GM12878 (cell line): ENCODE measurements around the gene PRDM16. TPM values are rescaled to one million over a fixed set of nuclear protein-coding genes. Genes with fewer than 3 reads are reported as not detected.

Source experiments
- ATAC-seq: fragments of 200-7000 bp; cut with Tn5 transposase; 3 replicates; pipeline ENCODE4 v1.9.1; 2020; ENCODE audit warnings: mild to moderate bottlenecking, moderate library complexity
- BruUV-seq: library from RNA; stranded (reverse); fragments of 400-500 nt; replicated peaks from 2 replicates; lab custom pipeline; 2021; lab: Mats Ljungman, UMichigan
- CTCF ChIA-PET: fragments of 300-600 bp; sonication (Branson Sonifier 250); formaldehyde crosslinking; extraction: SDS; loops from one replicate; lab custom pipeline; 2021; ENCODE audit warnings: inconsistent platforms; lab: Yijun Ruan, JAX
- POLR2A ChIA-PET: fragments of 350-600 bp; formaldehyde crosslinking; extraction: SDS; loops from one replicate; lab custom pipeline; 2021; ENCODE audit warnings: inconsistent platforms; lab: Charles Lee
- RAD21 ChIA-PET: fragments of 300-600 bp; sonication (Branson Sonifier 250); formaldehyde crosslinking; loops from one replicate; lab custom pipeline; 2023; ENCODE audit warnings: antibody characterized with exemption; ENCODE audit not compliant: unreplicated experiment; lab: Charles Lee
- SMC1A ChIA-PET: fragments of 300-600 bp; sonication (Branson Sonifier 250); formaldehyde crosslinking; loops from one replicate; lab custom pipeline; 2023; ENCODE audit not compliant: unreplicated experiment, uncharacterized antibody; lab: Charles Lee
- DNase-seq: peaks from one replicate; pipeline ENCODE4 v3.0.0-alpha.2; 2011; ENCODE audit warnings: low read depth, low spot score
- FAIRE-seq: peaks from 3 replicates; lab custom pipeline; 2011; peaks lifted over from hg19 to GRCh38; lab: Jason Lieb, UNC
- H2AFZ ChIP-seq: 2 replicates; pipeline ENCODE4 v1.6.0; 2011; ENCODE audit warnings: low read depth, low read length, control low read depth; ENCODE audit not compliant: control insufficient read depth
- H3K27ac ChIP-seq: 2 replicates; pipeline ENCODE4 v1.5.1; 2011; ENCODE audit warnings: control low read depth; ENCODE audit not compliant: control insufficient read depth, insufficient read depth
- H3K27me3 ChIP-seq, 2 experiments: replicated peaks in 1 of 2; 2 replicates each; pipeline versions ENCODE4 v1.6.0 to v1.6.1; 2011; ENCODE audit warnings: low read length in 1 of 2; ENCODE audit not compliant: control insufficient read depth in 2 of 2, insufficient read depth in 2 of 2
- H3K36me3 ChIP-seq, 2 experiments: 2 replicates each; pipeline ENCODE4 v1.5.1; 2011; ENCODE audit warnings: low read length in 1 of 2; ENCODE audit not compliant: control insufficient read depth in 2 of 2, insufficient read depth in 2 of 2
- H3K4me1 ChIP-seq: 2 replicates; pipeline ENCODE4 v1.6.1; 2011; ENCODE audit warnings: mild to moderate bottlenecking, low read length, moderate library complexity, mixed read lengths; ENCODE audit not compliant: control insufficient read depth, insufficient read depth
- H3K4me2 ChIP-seq: 2 replicates; pipeline ENCODE4 v1.6.0; 2011; ENCODE audit warnings: control low read depth; ENCODE audit not compliant: control insufficient read depth, insufficient read depth
- H3K4me3 ChIP-seq: fragments of 200-600 bp; sonication (generic); 2 replicates; pipeline ENCODE4 v1.5.1; 2016
- H3K79me2 ChIP-seq: 2 replicates; pipeline ENCODE4 v1.6.0; 2011; ENCODE audit warnings: low read length; ENCODE audit not compliant: control insufficient read depth, insufficient read depth
- H3K9ac ChIP-seq: 2 replicates; pipeline ENCODE4 v1.8.0; 2011; ENCODE audit warnings: low read length, control low read depth, mixed read lengths; ENCODE audit not compliant: control insufficient read depth, insufficient read depth
- H3K9me3 ChIP-seq: replicated peaks from 3 replicates; pipeline ENCODE4 v1.5.1; 2011; ENCODE audit warnings: mild to moderate bottlenecking, low read length; ENCODE audit not compliant: control insufficient read depth, insufficient read depth
- H4K20me1 ChIP-seq: 2 replicates; pipeline ENCODE4 v1.6.0; 2011; ENCODE audit not compliant: control insufficient read depth, insufficient read depth
- ATF3 ChIP-seq: IDR thresholded peaks from 2 replicates; pipeline ENCODE4 v1.6.1; 2011; ENCODE audit warnings: low read depth, mild to moderate bottlenecking, low read length, moderate library complexity, borderline replicate concordance; ENCODE audit errors: extremely low read depth
- CHD1 ChIP-seq: IDR thresholded peaks from 2 replicates; pipeline ENCODE4 v1.6.1; 2012; ENCODE audit warnings: low read depth, low read length, improper control_type of control experiment
- E2F4 ChIP-seq: IDR thresholded peaks from 2 replicates; pipeline ENCODE4 v1.6.1; 2012; ENCODE audit warnings: low read depth, low read length, improper control_type of control experiment
- ETV6 ChIP-seq, 2 experiments: fragments of 450-650 bp in 1 of 2; IDR thresholded peaks in 1 of 2; conservative IDR thresholded peaks in 1 of 2; 2 replicates each; pipeline ENCODE4 v1.6.1; 2014; ENCODE audit warnings: antibody characterized with exemption in 1 of 2, borderline replicate concordance in 1 of 2, low read depth in 1 of 2, mild to moderate bottlenecking in 1 of 2, moderate library complexity in 1 of 2
- HCFC1 ChIP-seq: fragments of 150-350 bp; IDR thresholded peaks from 2 replicates; pipeline ENCODE4 v1.6.1; 2014; ENCODE audit warnings: low read length
- MEF2B ChIP-seq: fragments of 450-650 bp; IDR thresholded peaks from 2 replicates; pipeline ENCODE4 v1.6.1; 2018; ENCODE audit warnings: mild to moderate bottlenecking, moderate library complexity; ENCODE audit not compliant: partially characterized antibody, poor library complexity, severe bottlenecking
- NR2C2 ChIP-seq: IDR thresholded peaks from 2 replicates; pipeline ENCODE4 v1.6.1; 2011; ENCODE audit warnings: borderline replicate concordance, low read depth; ENCODE audit not compliant: control insufficient read depth, insufficient read length
- SIX5 ChIP-seq: IDR thresholded peaks from 2 replicates; pipeline ENCODE4 v1.6.1; 2011; ENCODE audit warnings: mild to moderate bottlenecking, low read depth, low read length, moderate library complexity; ENCODE audit not compliant: severe bottlenecking
- SRF ChIP-seq, 2 experiments: IDR thresholded peaks; 2 replicates each; pipeline ENCODE4 v1.6.1; 2011; ENCODE audit warnings: low read depth in 2 of 2, low read length in 2 of 2, mild to moderate bottlenecking in 1 of 2, moderate library complexity in 1 of 2
- YBX1 ChIP-seq: fragments of 450-650 bp; IDR thresholded peaks from 2 replicates; pipeline ENCODE4 v1.6.1; 2016; ENCODE audit warnings: antibody characterized with exemption
- YY1 ChIP-seq: IDR thresholded peaks from 2 replicates; pipeline ENCODE4 v1.6.1; 2011; ENCODE audit warnings: low read depth, mild to moderate bottlenecking, low read length
- WGBS: methylation state at CpG from one replicate; pipeline ENCODE4 v1.1.6; 2016; ENCODE audit warnings: low lambda C conversion rate; ENCODE audit not compliant: insufficient replicate concordance, insufficient coverage; ENCODE audit errors: missing lambda C conversion rate; 5-methylcytosine and 5-hydroxymethylcytosine counted together
- in situ Hi-C: fragments of 300-500 bp; cut with MboI; formaldehyde crosslinking; loops from 9 replicates; pipeline ENCODE4 v1.14.3; 2018; ENCODE audit warnings: mixed read lengths
- intact Hi-C: fragments of 100-400 bp; cut with micrococcal nuclease; formaldehyde crosslinking; loops from one replicate; pipeline ENCODE4 v1.14.2; 2022; ENCODE audit not compliant: unreplicated experiment
- polyA plus RNA-seq, 11 experiments: library from polyadenylated mRNA; depleted of rRNA in 4 of 11; unstranded in 6 of 11; stranded (reverse) in 5 of 11; fragments of >200 nt; fragmentation: Nextera tagmentation in 4 of 11; fragmentation: Illumina TruSeq in 1 of 11; extraction: Ambion mirVana in 4 of 11; extraction: Trizol in 1 of 11; gene quantifications; 1 replicate in 1 of 11; 2 replicates in 10 of 11; pipeline versions ENCODE4 v1.2.1 to v1.2.3, GENCODE V29; 2011 to 2016; ENCODE audit warnings: inconsistent platforms in 2 of 11, missing spikeins in 2 of 11, low read depth in 1 of 11
- total RNA-seq, 4 experiments: library from RNA; depleted of rRNA in 3 of 4; stranded (reverse); fragments of >200 nt in 3 of 4; fragmentation: Illumina TruSeq in 1 of 4; extraction: Trizol in 1 of 4; gene quantifications; 2 replicates each; pipeline versions ENCODE4 v1.2.1 to v1.2.3, GENCODE V29; 2013 to 2021
- TF ChIP-seq, protein P1 (sequence below): fragments of 450-650 bp; IDR thresholded peaks from 2 replicates; pipeline ENCODE4 v1.6.1; 2017; ENCODE audit warnings: mild to moderate bottlenecking, moderate library complexity

Gene PRDM16
- total and polyA plus RNA-seq, 10 of the 15 experiments (the other 5 are each of a cell fraction or from before 2014, with no cell fraction given) = 0.03 TPM; not detected in 9

GRCh38 chr1:3097861-3098260 is 28.9 kb downstream of the PRDM16 start:
- H3K4me3 ChIP-seq = no peak overlapping the region
- TF ChIP-seq E2F4 = no peak
- TF ChIP-seq, all 136 proteins: peak for 0
- no peak for FAIRE-seq
- in situ Hi-C loops (no loop called here), intact Hi-C loops (no loop called here)
- DNase-seq = no peak
- H3K9ac ChIP-seq = no peak overlapping the region
- BruUV-seq = no TSS peak
- H3K36me3 ChIP-seq = no peaks in the 10 kb centered on the region
- POLR2A ChIA-PET = no interaction called here
- H3K9me3 ChIP-seq = no peaks in the 10 kb centered on the region
- no peak overlapping the region for H2AFZ ChIP-seq
- H3K27me3 ChIP-seq = no peaks in the 10 kb centered on the region; a peak in 1 of 4 replicates
- no peak for ATAC-seq
- no peaks in the 10 kb centered on the region for H3K4me1 ChIP-seq
- H3K4me2 ChIP-seq = no peak overlapping the region
- H3K27ac ChIP-seq = no peak overlapping the region
- no peaks in the 10 kb centered on the region for H4K20me1 ChIP-seq
- SMC1A ChIA-PET = no interaction called here
- WGBS = 9% methylated on average over 4 of the region's 7 CpGs
- RAD21 ChIA-PET = no interaction called here
- H3K79me2 ChIP-seq = no peaks in the 10 kb centered on the region
- CTCF ChIA-PET = no interaction called here

- in situ Hi-C loops = no loop called here
- no peak for FAIRE-seq
- ChIA-PET RAD21 (no interaction called here), CTCF (no interaction called here), SMC1A (no interaction called here), POLR2A (no interaction called here)
- no peak overlapping the region for H3K4me2 ChIP-seq
- ATAC-seq = no peak
- H3K4me1 ChIP-seq = no peaks in the 10 kb centered on the region
- WGBS = 24% methylated on average over 9 of the region's 9 CpGs
- no peak overlapping the region for H3K27ac ChIP-seq
- no peaks in the 10 kb centered on the region for H3K36me3 ChIP-seq
- no peak overlapping the region for H2AFZ ChIP-seq
- H3K9ac ChIP-seq = no peak overlapping the region
- H4K20me1 ChIP-seq = no peaks in the 10 kb centered on the region
- BruUV-seq = no TSS peak
- no peak for DNase-seq
- intact Hi-C loops = no loop called here
- H3K27me3 ChIP-seq = no peaks in the 10 kb centered on the region; a peak in 1 of 4 replicates
- H3K9me3 ChIP-seq = no peaks in the 10 kb centered on the region
- no peaks in the 10 kb centered on the region for H3K79me2 ChIP-seq
- no peak overlapping the region for H3K4me3 ChIP-seq
- TF ChIP-seq YBX1 (no peak), YY1 (no peak), SIX5 (no peak), HCFC1 (no peak), ATF3 (no peak), ETV6 (conservative IDR thresholded peaks at IDR 0.05 in 1 of 2, IDR thresholded peaks at IDR 0.05 in 1 of 2; ENCODE audit: borderline replicate concordance in 1 of 2, low read depth in 1 of 2) (no peak), CHD1 (no peak), SRF (IDR thresholded peaks at IDR 0.05; ENCODE audit: low read depth in 2 of 2, low read length in 2 of 2) (no peak), NR2C2 (no peak), MEF2B (no peak)
- TF ChIP-seq, protein P1, sequence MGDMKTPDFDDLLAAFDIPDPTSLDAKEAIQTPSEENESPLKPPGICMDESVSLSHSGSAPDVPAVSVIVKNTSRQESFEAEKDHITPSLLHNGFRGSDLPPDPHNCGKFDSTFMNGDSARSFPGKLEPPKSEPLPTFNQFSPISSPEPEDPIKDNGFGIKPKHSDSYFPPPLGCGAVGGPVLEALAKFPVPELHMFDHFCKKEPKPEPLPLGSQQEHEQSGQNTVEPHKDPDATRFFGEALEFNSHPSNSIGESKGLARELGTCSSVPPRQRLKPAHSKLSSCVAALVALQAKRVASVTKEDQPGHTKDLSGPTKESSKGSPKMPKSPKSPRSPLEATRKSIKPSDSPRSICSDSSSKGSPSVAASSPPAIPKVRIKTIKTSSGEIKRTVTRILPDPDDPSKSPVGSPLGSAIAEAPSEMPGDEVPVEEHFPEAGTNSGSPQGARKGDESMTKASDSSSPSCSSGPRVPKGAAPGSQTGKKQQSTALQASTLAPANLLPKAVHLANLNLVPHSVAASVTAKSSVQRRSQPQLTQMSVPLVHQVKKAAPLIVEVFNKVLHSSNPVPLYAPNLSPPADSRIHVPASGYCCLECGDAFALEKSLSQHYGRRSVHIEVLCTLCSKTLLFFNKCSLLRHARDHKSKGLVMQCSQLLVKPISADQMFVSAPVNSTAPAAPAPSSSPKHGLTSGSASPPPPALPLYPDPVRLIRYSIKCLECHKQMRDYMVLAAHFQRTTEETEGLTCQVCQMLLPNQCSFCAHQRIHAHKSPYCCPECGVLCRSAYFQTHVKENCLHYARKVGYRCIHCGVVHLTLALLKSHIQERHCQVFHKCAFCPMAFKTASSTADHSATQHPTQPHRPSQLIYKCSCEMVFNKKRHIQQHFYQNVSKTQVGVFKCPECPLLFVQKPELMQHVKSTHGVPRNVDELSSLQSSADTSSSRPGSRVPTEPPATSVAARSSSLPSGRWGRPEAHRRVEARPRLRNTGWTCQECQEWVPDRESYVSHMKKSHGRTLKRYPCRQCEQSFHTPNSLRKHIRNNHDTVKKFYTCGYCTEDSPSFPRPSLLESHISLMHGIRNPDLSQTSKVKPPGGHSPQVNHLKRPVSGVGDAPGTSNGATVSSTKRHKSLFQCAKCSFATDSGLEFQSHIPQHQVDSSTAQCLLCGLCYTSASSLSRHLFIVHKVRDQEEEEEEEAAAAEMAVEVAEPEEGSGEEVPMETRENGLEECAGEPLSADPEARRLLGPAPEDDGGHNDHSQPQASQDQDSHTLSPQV = no peak
Observed at GRCh38 chr1:3099861-3100260, 30.9 kb downstream of the PRDM16 start.
